Measurements from ENCODE around the gene CRTC2.
A peak's percentile ranks its signal among the peaks of the same experiment; 100 is the strongest.

The CRTC2 gene

DNA sequence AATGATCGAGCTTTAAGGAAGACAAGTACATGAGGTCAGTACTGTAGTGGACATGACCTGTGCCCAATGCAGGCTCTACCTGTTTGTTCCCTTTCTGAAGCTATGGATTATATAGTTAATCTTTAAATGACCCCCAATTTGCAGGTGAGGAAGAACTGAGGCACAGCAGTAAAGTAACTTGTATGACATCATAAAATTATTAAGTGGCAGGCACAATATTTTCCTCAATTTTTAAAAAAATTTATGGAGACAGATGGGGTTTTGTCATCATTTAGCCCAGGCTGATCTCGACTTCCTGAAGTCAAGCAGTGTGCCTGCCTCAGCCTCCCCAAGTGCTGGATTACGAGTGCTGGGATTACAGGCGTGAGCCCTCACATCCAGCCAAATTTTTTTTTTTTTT, 32.0 kb downstream of the CRTC2 start:
- TF ChIP-seq CTCF (conservative IDR thresholded peaks at IDR 0.05; ENCODE audit: low read depth, low read length): no peak
- H3K4me3 ChIP-seq (ENCODE audit: low read length): no peak overlapping the region
- no peak for DNase-seq (ENCODE audit: low read depth)

DNA sequence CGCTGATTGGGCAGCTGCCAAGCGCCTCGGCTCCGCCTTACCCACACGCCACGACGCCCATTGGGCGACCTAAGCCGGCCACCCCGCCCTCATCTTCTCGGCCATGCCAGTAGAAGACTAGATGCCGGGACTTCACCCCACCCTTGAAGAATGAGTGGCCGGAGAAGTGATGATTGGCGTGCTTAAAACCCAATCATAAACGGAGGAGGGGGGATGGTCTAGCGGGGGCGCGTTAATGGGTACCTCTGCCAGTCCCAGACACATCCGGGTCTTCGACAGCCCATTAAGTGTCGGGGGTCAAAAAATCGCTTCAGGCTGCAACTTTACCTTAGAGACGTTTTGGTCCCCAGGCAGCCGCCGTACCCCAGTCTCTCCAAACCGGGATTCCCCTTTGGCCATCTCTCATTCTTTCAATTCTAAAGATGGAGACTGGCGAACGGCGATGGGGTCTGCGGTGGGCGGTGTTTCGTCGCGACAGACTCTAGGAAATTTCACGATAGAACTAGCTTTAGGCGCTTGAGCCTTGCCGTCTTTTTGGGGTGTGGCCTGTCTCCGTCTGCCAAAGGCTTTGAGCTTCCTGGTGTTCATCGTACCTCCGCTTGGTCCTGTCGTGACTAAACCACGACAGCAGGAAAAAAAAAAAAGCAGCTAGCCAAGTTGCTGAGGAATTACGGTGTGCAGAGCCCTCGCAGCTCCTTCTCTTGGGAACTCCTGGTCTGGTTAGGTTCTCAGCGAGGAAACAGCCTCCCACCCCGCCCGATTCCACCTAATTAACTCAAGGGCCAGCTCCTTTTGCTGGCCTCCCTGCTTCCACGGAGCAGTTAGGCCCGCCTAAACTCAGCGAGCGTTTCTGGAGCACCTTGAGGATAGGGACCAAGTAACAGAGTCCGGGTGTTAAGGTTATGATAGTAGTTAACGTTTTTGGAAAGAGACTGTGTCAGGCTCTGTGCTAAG, 35.2 kb downstream of the CRTC2 start, which contains the start of gene GATAD2B:
TSS of gene GATAD2B (minus strand) at position 1 of the 954 bp plus-strand sequence. CDS start 94,625 bp downstream, outside the sequence.
- DNase-seq (ENCODE audit: low read depth): peak; percentile 100
- TF ChIP-seq CTCF (conservative IDR thresholded peaks at IDR 0.05; ENCODE audit: low read depth, low read length): no peak

DNA sequence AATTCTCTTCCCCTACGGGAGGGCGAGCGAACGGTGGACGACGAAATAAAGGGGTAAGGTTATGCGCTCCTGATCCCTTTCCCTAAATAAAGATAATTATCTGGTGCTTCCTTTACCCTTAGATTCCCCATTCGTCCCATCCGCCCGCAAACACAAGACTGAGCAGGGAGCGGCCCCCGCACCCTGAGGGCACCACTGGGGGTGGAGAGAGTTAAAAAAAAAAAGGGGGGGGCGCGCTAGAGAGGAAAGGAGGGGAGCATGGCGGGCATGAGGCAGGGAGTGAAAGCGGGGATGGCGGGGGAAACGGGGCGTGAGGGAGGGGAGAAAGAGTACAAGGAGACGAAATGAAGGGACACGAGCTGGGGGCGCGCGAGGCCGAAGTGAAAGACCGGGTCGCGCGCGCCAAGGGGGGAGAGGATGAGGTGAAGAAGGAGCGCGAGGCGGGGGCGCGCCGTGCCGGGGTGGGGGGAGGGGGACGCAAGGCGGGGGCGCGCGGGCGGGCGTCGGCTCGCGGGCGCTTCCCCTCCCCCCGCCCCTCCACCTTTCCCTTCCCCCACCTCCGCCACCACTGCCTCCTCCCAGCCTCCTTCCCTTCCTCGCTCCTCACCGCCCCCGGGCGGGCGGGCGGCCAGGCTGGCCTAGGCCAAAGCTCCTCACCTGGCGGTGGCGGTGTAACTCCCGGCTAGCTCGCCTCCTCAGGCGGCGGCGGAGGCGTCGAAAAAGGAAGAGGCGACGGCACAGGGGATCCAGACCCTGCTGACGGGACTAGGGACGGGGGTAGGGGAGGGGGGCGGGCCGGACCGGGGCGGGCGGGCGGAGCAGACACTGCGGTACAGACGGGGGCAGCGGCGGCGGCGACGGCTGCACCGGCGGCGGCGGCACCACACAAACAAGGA, 36.1 kb downstream of the CRTC2 start:
- H3K4me3 ChIP-seq (ENCODE audit: low read length): peak overlapping the region; percentile 84
- peak; percentile 11 for TF ChIP-seq CTCF (conservative IDR thresholded peaks at IDR 0.05; ENCODE audit: low read depth, low read length)
- no peak for DNase-seq (ENCODE audit: low read depth)

More for the DNA sequence above, 35.2 kb downstream of the CRTC2 start, which contains the start of gene GATAD2B:
- peak within 1 kb of the TSS; percentile 84 for H3K4me3 ChIP-seq (ENCODE audit: low read length)

GRCh38 chr1:153921803-153922075, 36.7 kb downstream of the CRTC2 start:
- peak overlapping the region; percentile 84 for H3K4me3 ChIP-seq (ENCODE audit: low read length)
- DNase-seq (ENCODE audit: low read depth): no peak
- TF ChIP-seq CTCF (conservative IDR thresholded peaks at IDR 0.05; ENCODE audit: low read depth, low read length): no peak

DNA sequence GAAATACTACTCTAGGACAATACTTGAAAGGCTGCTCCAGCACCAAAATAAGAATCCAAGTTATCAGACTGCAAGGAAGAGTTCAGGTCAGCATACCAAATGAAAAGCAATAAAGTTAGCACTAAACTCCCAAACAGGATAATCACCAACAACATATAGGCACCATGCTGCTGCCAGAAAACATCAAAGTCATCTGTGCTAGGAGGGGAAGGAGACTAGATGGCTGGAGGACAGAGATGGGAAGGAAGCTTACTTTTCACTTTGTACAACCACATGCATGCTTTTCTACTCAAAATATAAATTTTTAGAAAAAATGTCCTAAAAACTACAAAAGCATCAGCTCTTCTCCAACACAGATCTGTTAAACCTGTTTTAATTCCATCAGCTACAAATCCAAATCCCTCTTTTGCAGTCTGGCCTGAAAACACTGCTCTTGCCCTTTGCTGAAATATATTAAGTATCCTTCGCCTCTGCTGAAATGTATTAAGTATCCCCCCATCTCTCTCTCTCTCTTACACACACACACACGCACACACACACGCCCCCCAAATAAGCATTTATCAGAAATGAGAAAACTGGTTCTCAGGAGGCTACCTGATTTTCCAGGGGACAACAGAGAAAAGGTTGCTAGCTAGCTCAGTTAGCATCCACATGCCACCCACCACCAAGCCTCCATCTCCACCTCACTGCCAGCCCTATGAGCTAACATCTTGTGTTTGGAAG, 37.2 kb downstream of the CRTC2 start:
- TF ChIP-seq CTCF (conservative IDR thresholded peaks at IDR 0.05; ENCODE audit: low read depth, low read length): no peak
- no peak for DNase-seq (ENCODE audit: low read depth)
- peak overlapping the region; percentile 84 for H3K4me3 ChIP-seq (ENCODE audit: low read length)

- DNase-seq (ENCODE audit: low read depth): no peak
- peak overlapping the region; percentile 5 for H3K4me3 ChIP-seq (ENCODE audit: low read length)
- TF ChIP-seq CTCF (conservative IDR thresholded peaks at IDR 0.05; ENCODE audit: low read depth, low read length): peak; percentile 45
Observed at GRCh38 chr1:153919876-153920852, 38.2 kb downstream of the CRTC2 start.
